Vagina (tissue), 2 donors: ENCODE data around the gene LYPD6. TPM values are rescaled to one million over a fixed set of nuclear protein-coding genes. Genes with fewer than 3 reads are reported as not detected.

Experiments used
- DNase-seq, 2 donors: peaks; one replicate each; pipeline ENCODE4 v3.0.0-alpha.2; 2017; ENCODE audit errors: extremely low spot score in 2 of 2
- H3K27ac ChIP-seq: fragments of 200-600 bp; sonication (generic); one replicate; pipeline ENCODE4 v1.5.1; 2019
- H3K27me3 ChIP-seq: fragments of 200-600 bp; sonication (generic); one replicate; pipeline ENCODE4 v1.5.1; 2019
- H3K36me3 ChIP-seq, 2 donors: fragments of 200-600 bp; sonication (generic); one replicate each; pipeline ENCODE4 v1.5.1; 2017 to 2019
- H3K4me1 ChIP-seq: fragments of 200-600 bp; sonication (generic); one replicate; pipeline ENCODE4 v1.5.1; 2019
- H3K4me3 ChIP-seq, 2 donors: fragments of 200-600 bp; sonication (generic); 1 replicate in 1 of 2; 2 replicates in 1 of 2; pipeline ENCODE4 v1.5.1; 2016 to 2019
- H3K9me3 ChIP-seq: fragments of 200-600 bp; sonication (generic); one replicate; pipeline ENCODE4 v1.5.1; 2019
- CTCF ChIP-seq, 3 experiments: fragments of 450-650 bp in 2 of 3; fragments of 200-600 bp in 1 of 3; sonication (generic) in 1 of 3; IDR thresholded peaks; one replicate each; pipeline ENCODE4 v1.5.1; 2017 to 2019; ENCODE audit warnings: antibody characterized with exemption in 3 of 3, mild to moderate bottlenecking in 2 of 3, moderate library complexity in 2 of 3
- POLR2A ChIP-seq, 2 donors: fragments of 450-650 bp; IDR thresholded peaks; one replicate each; pipeline ENCODE4 v1.6.1; 2017; ENCODE audit warnings: antibody characterized with exemption in 2 of 2, mild to moderate bottlenecking in 2 of 2, moderate library complexity in 2 of 2
- POLR2AphosphoS5 ChIP-seq, 2 donors: sonication (generic); formaldehyde crosslinking; IDR thresholded peaks; one replicate each; pipeline ENCODE4 v1.9.0; 2017; ENCODE audit warnings: antibody characterized with exemption in 2 of 2, mild to moderate bottlenecking in 2 of 2, low read depth in 1 of 2; ENCODE audit not compliant: insufficient read depth in 1 of 2
- intact Hi-C: fragments of 100-400 bp; cut with DNase I; formaldehyde crosslinking; loops from one replicate; pipeline ENCODE4 v1.15.1; 2023
- total RNA-seq: library from RNA; depleted of rRNA; stranded (reverse); fragments of >200 nt; gene quantifications from one replicate; pipeline ENCODE4 v1.2.3, GENCODE V29; 2016

LYPD6 gene
- total RNA-seq, 1 donor from 2014 or later, result 0.25 TPM

GRCh38 chr2:149393614-149394013, 63.2 kb downstream of the LYPD6 start:
- Histone ChIP-seq H3K27ac (no peak overlapping the region), H3K4me1 (no peaks in the 10 kb centered on the region), H3K36me3 (no peaks in the 10 kb centered on the region), H3K27me3 (no peaks in the 10 kb centered on the region), H3K4me3 (no peak overlapping the region), H3K9me3 (no peaks in the 10 kb centered on the region)
- no peak for TF ChIP-seq POLR2AphosphoS5 (IDR thresholded peaks at IDR 0.05; ENCODE audit: insufficient read depth in 1 of 2, low read depth in 1 of 2)
- no peak for TF ChIP-seq POLR2A (IDR thresholded peaks at IDR 0.05)
- TF ChIP-seq CTCF (IDR thresholded peaks at IDR 0.05), result no peak
- DNase-seq, result no peak
- intact Hi-C loops, result no loop called here

DNA sequence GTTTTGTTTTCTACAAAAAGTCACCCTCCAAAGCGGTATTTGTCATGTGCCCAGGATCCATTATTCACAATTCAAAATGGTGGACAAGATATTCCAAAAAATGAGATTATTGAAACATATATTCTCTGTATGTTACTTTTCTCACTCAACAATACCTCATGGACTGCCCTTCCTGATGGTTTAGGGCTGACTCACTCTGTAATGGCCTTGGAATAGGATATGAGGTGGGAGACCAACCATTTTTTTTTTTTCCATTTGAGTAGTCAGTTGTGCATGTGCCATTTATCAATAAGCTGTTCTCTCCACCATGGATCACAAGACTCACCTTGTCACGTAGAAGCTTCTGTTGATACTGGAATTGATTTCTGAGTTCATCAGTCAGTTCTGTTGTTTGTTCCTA, 64.5 kb downstream of the LYPD6 start:
- intact Hi-C loops, result no loop called here
- no peaks in the 10 kb centered on the region for H3K36me3 ChIP-seq
- H3K27me3 ChIP-seq, result no peaks in the 10 kb centered on the region
- H3K4me3 ChIP-seq, result no peak overlapping the region
- no peaks in the 10 kb centered on the region for H3K4me1 ChIP-seq
- H3K27ac ChIP-seq, result no peak overlapping the region
- TF ChIP-seq CTCF (IDR thresholded peaks at IDR 0.05), result no peak
- no peak for TF ChIP-seq POLR2AphosphoS5 (IDR thresholded peaks at IDR 0.05; ENCODE audit: insufficient read depth in 1 of 2, low read depth in 1 of 2)
- no peak for TF ChIP-seq POLR2A (IDR thresholded peaks at IDR 0.05)
- no peak for DNase-seq
- no peaks in the 10 kb centered on the region for H3K9me3 ChIP-seq

- Histone ChIP-seq H3K27ac (no peak overlapping the region), H3K36me3 (no peaks in the 10 kb centered on the region), H3K4me3 (no peak overlapping the region), H3K27me3 (no peaks in the 10 kb centered on the region), H3K4me1 (no peaks in the 10 kb centered on the region), H3K9me3 (no peaks in the 10 kb centered on the region)
- DNase-seq, result no peak
- intact Hi-C loops, result no loop called here
- TF ChIP-seq POLR2AphosphoS5 (IDR thresholded peaks at IDR 0.05; ENCODE audit: insufficient read depth in 1 of 2, low read depth in 1 of 2) (no peak), POLR2A (IDR thresholded peaks at IDR 0.05) (no peak), CTCF (IDR thresholded peaks at IDR 0.05) (no peak)
Observed at GRCh38 chr2:149399934-149400615, 69.7 kb downstream of the LYPD6 start.

DNA sequence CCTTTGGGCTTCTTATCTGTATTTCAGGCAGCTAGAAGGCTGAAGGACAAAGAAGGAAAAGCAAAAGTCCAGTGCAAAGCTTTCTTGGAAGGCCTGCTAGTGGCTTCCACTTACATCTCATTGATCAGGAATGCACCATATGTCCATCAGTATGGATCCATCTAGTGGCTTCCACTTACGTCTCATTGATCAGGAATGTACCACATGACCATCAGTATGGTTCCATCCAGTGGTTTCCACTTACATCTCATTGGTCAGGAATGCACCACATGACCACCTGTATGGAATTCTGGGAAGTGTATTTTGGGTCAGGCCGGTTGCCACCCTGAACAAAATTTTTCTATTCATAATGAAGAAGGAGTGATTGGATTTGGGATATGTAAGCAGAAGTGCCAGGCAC, 70.6 kb downstream of the LYPD6 start:
- H3K4me3 ChIP-seq, result no peak overlapping the region
- H3K36me3 ChIP-seq, result no peaks in the 10 kb centered on the region
- H3K27ac ChIP-seq, result no peak overlapping the region
- no peaks in the 10 kb centered on the region for H3K4me1 ChIP-seq
- H3K27me3 ChIP-seq, result no peaks in the 10 kb centered on the region
- intact Hi-C loops, result no loop called here
- DNase-seq, result no peak
- no peaks in the 10 kb centered on the region for H3K9me3 ChIP-seq
- TF ChIP-seq POLR2A (IDR thresholded peaks at IDR 0.05) (no peak), CTCF (IDR thresholded peaks at IDR 0.05) (no peak), POLR2AphosphoS5 (IDR thresholded peaks at IDR 0.05; ENCODE audit: insufficient read depth in 1 of 2, low read depth in 1 of 2) (no peak)

GRCh38 chr2:149409506-149409905, 79.1 kb downstream of the LYPD6 start:
- Histone ChIP-seq H3K4me1 (no peaks in the 10 kb centered on the region), H3K36me3 (no peaks in the 10 kb centered on the region), H3K27ac (no peak overlapping the region), H3K4me3 (no peak overlapping the region), H3K27me3 (no peaks in the 10 kb centered on the region), H3K9me3 (no peaks in the 10 kb centered on the region)
- no peak for DNase-seq
- TF ChIP-seq CTCF (IDR thresholded peaks at IDR 0.05) (no peak), POLR2AphosphoS5 (IDR thresholded peaks at IDR 0.05; ENCODE audit: insufficient read depth in 1 of 2, low read depth in 1 of 2) (no peak)
- intact Hi-C loops, result no loop called here
